ENCODE measurements around the gene NHSL2. TPM values are rescaled to one million over a fixed set of nuclear protein-coding genes. Genes with fewer than 3 reads are reported as not detected.

NHSL2 gene
- total RNA-seq, 1 donor from 2014 or later: 0.29 TPM

- H3K4me1 Mint-ChIP-seq: no peaks in the 10 kb centered on the region
- ATAC-seq (ENCODE audit: low read depth) (no peak), DNase-seq (no peak)
- CTCF ChIA-PET: no interaction called here
- intact Hi-C loops (cut with micrococcal nuclease): no loop called here
- POLR2A ChIA-PET: no interaction called here
- H3K36me3 Mint-ChIP-seq (ENCODE audit: low read depth): no peaks in the 10 kb centered on the region
- no peak overlapping the region for H3K4me3 Mint-ChIP-seq
- TF ChIP-seq, protein P1, sequence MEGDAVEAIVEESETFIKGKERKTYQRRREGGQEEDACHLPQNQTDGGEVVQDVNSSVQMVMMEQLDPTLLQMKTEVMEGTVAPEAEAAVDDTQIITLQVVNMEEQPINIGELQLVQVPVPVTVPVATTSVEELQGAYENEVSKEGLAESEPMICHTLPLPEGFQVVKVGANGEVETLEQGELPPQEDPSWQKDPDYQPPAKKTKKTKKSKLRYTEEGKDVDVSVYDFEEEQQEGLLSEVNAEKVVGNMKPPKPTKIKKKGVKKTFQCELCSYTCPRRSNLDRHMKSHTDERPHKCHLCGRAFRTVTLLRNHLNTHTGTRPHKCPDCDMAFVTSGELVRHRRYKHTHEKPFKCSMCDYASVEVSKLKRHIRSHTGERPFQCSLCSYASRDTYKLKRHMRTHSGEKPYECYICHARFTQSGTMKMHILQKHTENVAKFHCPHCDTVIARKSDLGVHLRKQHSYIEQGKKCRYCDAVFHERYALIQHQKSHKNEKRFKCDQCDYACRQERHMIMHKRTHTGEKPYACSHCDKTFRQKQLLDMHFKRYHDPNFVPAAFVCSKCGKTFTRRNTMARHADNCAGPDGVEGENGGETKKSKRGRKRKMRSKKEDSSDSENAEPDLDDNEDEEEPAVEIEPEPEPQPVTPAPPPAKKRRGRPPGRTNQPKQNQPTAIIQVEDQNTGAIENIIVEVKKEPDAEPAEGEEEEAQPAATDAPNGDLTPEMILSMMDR (IDR thresholded peaks at IDR 0.05): no peak
- H3K27me3 Mint-ChIP-seq: peaks cover 5% of the 10 kb centered on the region
- no peaks in the 10 kb centered on the region for H3K9me3 Mint-ChIP-seq
- H3K27ac Mint-ChIP-seq: no peak overlapping the region
These were observed 99.1 kb downstream of the NHSL2 start for GRCh38 chrX:72009731-72010130.

DNA sequence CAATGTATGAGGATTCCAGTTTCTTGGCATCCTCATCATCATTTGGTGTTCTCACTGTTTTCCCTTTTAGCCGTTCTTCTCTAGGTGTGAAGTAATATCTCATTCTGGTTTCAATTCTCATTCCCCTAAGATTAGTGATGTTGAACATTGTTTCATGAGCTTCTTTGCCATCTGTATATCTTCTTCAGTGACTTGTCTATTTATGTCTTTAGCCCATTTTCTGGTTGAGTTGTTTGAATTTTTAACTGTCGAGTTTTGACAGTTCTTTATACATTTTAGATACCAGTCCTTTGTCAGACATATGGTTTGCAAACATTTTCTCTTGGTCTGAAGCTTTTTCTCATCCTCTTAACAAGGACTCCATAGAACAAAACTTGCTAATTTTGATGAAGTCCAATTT lies 101.1 kb downstream of the NHSL2 start:
- Mint-ChIP-seq H3K27me3 (peaks cover 5% of the 10 kb centered on the region), H3K27ac (no peak overlapping the region), H3K9me3 (no peaks in the 10 kb centered on the region), H3K4me1 (no peaks in the 10 kb centered on the region), H3K36me3 (ENCODE audit: low read depth) (no peaks in the 10 kb centered on the region), H3K4me3 (no peak overlapping the region)
- CTCF ChIA-PET: no interaction called here
- TF ChIP-seq, protein P1 (IDR thresholded peaks at IDR 0.05): no peak
- DNase-seq (no peak), ATAC-seq (ENCODE audit: low read depth) (no peak)
- intact Hi-C loops (cut with micrococcal nuclease): no loop called here
- POLR2A ChIA-PET: interaction anchor here (0.8 kb wide), 1 partner anchor 265 kb away, joined by 5 read pairs; the partner anchor contains the start of gene RPS4X

DNA sequence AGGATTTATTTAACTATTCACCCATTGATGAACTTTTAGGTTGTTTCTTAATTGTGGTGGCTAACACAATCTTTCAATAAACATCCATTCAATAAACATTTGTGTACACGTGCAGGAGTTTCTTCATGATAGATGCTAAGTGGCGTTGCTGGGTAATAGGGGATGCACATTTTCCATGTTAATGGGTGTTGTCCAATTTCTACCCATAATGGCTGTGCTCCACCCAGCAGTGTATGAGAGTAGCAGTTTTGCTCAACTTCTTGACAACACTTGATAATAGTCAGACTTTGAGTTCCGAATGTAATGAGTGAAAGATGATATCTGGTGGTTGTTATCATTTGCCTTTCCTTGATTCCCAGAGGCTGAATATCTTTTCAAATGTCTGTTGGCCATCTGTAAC lies 104.7 kb downstream of the NHSL2 start:
- Mint-ChIP-seq H3K4me1 (peaks cover 7% of the 10 kb centered on the region), H3K36me3 (ENCODE audit: low read depth) (no peaks in the 10 kb centered on the region), H3K4me3 (no peak overlapping the region), H3K9me3 (no peaks in the 10 kb centered on the region), H3K27ac (no peak overlapping the region), H3K27me3 (peaks cover 5% of the 10 kb centered on the region)
- DNase-seq (no peak), ATAC-seq (ENCODE audit: low read depth) (no peak)
- TF ChIP-seq, protein P1 (IDR thresholded peaks at IDR 0.05): no peak
- POLR2A ChIA-PET: no interaction called here
- intact Hi-C loops (cut with micrococcal nuclease): loop anchor here (5.0 kb wide), 1 partner anchor 167 kb away; the partner anchor contains the start of gene PIN4
- CTCF ChIA-PET: no interaction called here

- CTCF ChIA-PET: interaction anchor here (1.1 to 3.1 kb wide), 4 partner anchors 14 to 260 kb away, joined by 3 to 51 read pairs (median 6); partner anchors contain the start of gene RPS4X
- H3K4me3 Mint-ChIP-seq: no peak overlapping the region
- peaks cover 10% of the 10 kb centered on the region for H3K4me1 Mint-ChIP-seq
- no peaks in the 10 kb centered on the region for H3K36me3 Mint-ChIP-seq (ENCODE audit: low read depth)
- ATAC-seq (ENCODE audit: low read depth) (no peak), DNase-seq (no peak)
- no peak overlapping the region for H3K27ac Mint-ChIP-seq
- H3K27me3 Mint-ChIP-seq: peaks cover 5% of the 10 kb centered on the region
- no peaks in the 10 kb centered on the region for H3K9me3 Mint-ChIP-seq
- intact Hi-C loops (cut with micrococcal nuclease): loop anchor here (5.0 kb wide), 1 partner anchor 165 kb away; the partner anchor contains the start of gene PIN4
- POLR2A ChIA-PET: interaction anchor here (0.6 to 1.5 kb wide), 4 partner anchors 84 to 164 kb away, joined by 3 to 5 read pairs (median 4); partner anchors contain the start of gene RTL5
- TF ChIP-seq, protein P1 (IDR thresholded peaks at IDR 0.05): no peak
These were observed 106.5 kb downstream of the NHSL2 start for GRCh38 chrX:72016881-72017783.
